ENCODE measurements around the gene NUP62CL. TPM values are rescaled to one million over a fixed set of nuclear protein-coding genes. Genes with fewer than 3 reads are reported as not detected.

The NUP62CL gene
- total RNA-seq, 8 experiments from 2014 or later, result 0.99 to 12.7 (median 3.1) TPM; not detected in 1

DNA sequence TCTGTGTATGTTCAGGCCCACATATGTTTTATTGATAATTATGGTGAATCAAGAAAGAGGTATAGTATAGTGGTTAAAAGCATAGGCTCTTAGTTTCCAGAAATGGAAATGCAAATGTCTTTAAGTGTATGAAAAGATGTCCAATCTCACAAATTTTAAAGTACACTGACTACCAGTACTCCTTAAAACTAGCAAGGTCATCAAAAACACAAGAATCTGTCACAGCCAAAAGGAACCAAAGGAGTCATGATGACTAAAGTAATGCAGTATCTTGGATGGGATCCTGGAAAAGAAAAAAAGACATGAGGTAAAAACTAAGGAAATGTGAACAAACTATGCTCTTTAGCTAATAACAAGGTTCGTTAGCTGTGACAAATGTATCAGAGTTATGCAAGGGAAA is 87.0 kb downstream of the NUP62CL start:
- 27 to 86% (median 58%) methylated on average over 1 of the region's 1 CpG; no CpG with 5 or more reads in 6 of the 10 experiments for WGBS, 10 experiments
- Histone ChIP-seq H3K4me3 (no peak overlapping the region), H3K27ac (no peak overlapping the region), H3K4me1 (replicated peaks in 1 of 2) (peaks cover 0 to 10% of the 10 kb centered on the region in 2 donors)
- in situ Hi-C loops (cut with MboI; ENCODE audit: low pct_unique_long_range_greater_than_20kb in 2 of 9, low sequenced_read_pairs in 9 of 9, unreplicated experiment in 9 of 9), result no loop called here
- ATAC-seq (replicated peaks in 6 of 8), result no peak

DNA sequence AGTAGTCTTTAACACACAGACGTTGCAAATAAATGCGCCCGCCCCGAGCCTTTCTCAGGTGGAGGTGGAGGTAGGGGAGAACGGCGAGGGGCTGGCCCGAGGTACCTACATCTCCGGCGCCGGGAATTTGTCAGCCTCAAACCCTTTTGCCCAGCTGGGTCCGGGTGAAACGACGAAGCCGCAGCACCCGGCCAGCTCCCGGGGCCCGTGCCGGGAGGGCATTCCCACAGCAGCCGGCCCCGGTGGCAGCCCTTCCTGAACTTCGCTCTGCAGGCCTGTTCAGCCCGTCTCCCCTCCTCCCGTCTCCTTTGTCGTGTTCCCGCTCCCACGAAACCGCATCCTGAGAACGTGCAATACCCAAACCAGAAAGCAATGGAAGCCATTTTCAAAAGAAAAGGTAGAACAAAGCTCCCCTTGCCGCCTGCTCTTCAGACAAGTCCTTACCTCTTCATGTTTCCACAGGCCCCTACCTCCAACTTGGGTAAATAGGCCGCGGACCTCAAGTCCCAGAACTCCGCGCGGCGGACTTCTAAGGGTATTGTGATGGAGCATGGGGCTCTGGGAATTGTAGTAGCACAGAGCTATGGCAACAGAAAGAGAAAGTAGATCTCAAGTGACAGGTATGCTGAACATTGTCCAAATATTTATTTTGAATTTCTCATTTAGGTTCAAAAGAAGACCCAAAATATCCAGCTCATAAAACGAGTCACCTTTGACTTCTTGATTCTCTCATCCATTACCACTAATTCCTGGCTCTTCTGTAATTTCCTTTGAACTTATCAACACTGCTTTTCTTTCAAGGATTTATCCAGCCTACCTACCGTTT is 87.7 kb downstream of the NUP62CL start, which contains the start of gene RBM41:
RBM41 (minus strand) TSS at position 501 of the 826 bp plus-strand sequence; CDS start at position 452, 49 bp downstream.
- Histone ChIP-seq H3K4me1 (replicated peaks in 1 of 2) (peaks cover 0 to 10% of the 10 kb centered on the region in 2 donors), H3K27ac (peak within 1 kb of the TSS; percentile 76 to 88), H3K4me3 (peak within 1 kb of the TSS; percentile 50 to 86 (median 66))
- in situ Hi-C loops (cut with MboI; ENCODE audit: low pct_unique_long_range_greater_than_20kb in 2 of 9, low sequenced_read_pairs in 9 of 9, unreplicated experiment in 9 of 9), result no loop called here
- ATAC-seq (replicated peaks in 6 of 8), result peak; percentile 98 to 100 (median 99)
- 0 to 25% (median 17%) methylated on average over 1 to 9 of the region's 37 CpGs; no CpG with 5 or more reads in 6 of the 10 experiments for WGBS, 10 experiments

DNA sequence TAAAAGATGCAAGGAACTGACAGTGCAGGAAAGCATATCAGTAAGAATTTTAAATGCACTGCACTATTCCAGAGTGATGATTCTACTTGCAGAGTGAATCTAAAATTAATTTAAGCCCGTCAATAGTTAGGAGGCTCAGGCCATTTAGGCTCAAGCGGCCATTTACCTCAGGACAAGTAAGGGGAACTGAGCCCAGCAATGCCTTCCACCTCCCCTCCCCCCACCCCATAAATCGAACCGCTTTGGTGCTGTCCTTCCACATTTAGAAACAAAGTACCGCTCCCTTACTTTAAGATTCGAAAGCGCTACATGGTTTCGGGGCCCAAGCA is 88.3 kb downstream of the NUP62CL start:
- in situ Hi-C loops (cut with MboI; ENCODE audit: low pct_unique_long_range_greater_than_20kb in 2 of 9, low sequenced_read_pairs in 9 of 9, unreplicated experiment in 9 of 9), result no loop called here
- 0 to 33% (median 0%) methylated on average over 1 to 4 of the region's 8 CpGs; no CpG with 5 or more reads in 5 of the 10 experiments for WGBS, 10 experiments
- Histone ChIP-seq H3K27ac (peak overlapping the region in 1 of 2 donors; percentile 76), H3K4me1 (replicated peaks in 1 of 2) (peaks cover 0 to 10% of the 10 kb centered on the region in 2 donors), H3K4me3 (peak overlapping the region; percentile 50 to 86 (median 66))
- no peak for ATAC-seq (replicated peaks in 6 of 8)

DNA sequence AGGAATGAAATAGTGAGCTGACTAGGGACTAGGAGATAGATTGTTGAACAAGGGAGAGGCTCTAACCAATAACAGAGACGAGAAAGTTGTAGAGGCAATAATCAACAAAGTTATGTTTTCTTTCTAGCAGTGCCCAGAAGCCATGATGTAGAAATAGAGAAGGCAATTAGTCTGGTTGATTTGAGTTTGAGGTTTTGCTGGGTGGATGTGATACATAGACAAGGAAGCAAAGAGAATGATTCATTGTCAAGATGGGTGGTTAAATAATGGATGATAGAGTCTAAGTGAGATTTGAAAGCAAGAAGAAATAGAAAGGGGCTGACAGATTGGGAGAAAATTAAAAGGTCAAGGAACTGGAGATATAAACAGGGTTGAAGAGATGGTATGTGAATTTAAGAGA is 98.8 kb downstream of the NUP62CL start:
- 25 to 100% (median 45%) methylated on average over 1 of the region's 1 CpG; no CpG with 5 or more reads in 7 of the 10 experiments for WGBS, 10 experiments
- Histone ChIP-seq H3K27ac (no peak overlapping the region), H3K4me1 (replicated peaks in 1 of 2) (no peaks in the 10 kb centered on the region), H3K4me3 (no peak overlapping the region)
- in situ Hi-C loops (cut with MboI; ENCODE audit: low pct_unique_long_range_greater_than_20kb in 2 of 9, low sequenced_read_pairs in 9 of 9, unreplicated experiment in 9 of 9), result no loop called here
- no peak for ATAC-seq (replicated peaks in 6 of 8)

DNA sequence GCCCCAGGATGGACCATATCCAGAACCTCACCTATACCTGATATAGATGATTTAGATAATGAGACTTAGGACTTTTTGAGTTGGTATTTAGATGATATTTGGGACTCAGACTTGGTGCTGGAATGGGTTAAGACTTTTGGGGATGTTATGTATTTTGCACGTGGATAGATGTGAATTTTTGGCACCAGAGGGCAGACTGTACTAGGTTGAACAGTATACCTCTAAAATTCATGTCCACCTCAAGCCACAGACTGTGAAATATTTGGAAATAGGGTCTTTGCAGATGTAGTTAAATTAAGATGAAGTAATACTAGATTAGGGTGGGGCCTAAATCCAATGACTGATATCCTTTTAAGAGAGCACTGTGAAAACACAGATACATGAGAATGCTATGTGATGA is 103.3 kb downstream of the NUP62CL start:
- peak in 2 of 8 experiments; percentile 29 to 35 for ATAC-seq (replicated peaks in 6 of 8)
- Histone ChIP-seq H3K4me3 (no peak overlapping the region), H3K27ac (no peak overlapping the region), H3K4me1 (replicated peaks in 1 of 2) (no peaks in the 10 kb centered on the region)
- in situ Hi-C loops (cut with MboI; ENCODE audit: low pct_unique_long_range_greater_than_20kb in 2 of 9, low sequenced_read_pairs in 9 of 9, unreplicated experiment in 9 of 9), result no loop called here
- WGBS, 10 experiments, result 57 to 80% methylated on average over 1 of the region's 1 CpG; no CpG with 5 or more reads in 8 of the 10 experiments

DNA sequence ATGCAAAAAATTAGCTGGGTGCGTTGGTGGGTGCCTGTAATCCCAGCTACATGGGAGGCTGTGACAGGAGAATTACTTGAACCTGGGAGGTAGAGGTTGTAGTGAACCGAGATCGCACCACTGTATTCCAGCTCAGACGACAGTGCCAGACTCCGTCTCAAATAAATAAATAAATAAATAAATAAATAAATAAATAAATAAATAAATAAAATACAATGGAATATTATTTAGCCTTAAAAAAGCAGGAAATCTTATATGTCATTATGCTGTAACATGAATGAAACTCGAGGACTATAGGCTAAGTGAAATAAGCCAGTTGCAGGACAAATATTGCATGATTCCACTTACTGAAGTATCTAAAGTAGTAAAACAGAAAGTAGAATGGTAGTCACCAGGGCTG is 130.1 kb downstream of the NUP62CL start:
- ATAC-seq (replicated peaks in 6 of 8), result no peak
- in situ Hi-C loops (cut with MboI; ENCODE audit: low pct_unique_long_range_greater_than_20kb in 2 of 9, low sequenced_read_pairs in 9 of 9, unreplicated experiment in 9 of 9), result no loop called here
- no peak overlapping the region for H3K27ac ChIP-seq
- H3K4me3 ChIP-seq, result no peak overlapping the region
- H3K4me1 ChIP-seq (replicated peaks in 1 of 2), result no peaks in the 10 kb centered on the region
- 77 to 100% (median 100%) methylated on average over 1 to 6 of the region's 6 CpGs; no CpG with 5 or more reads in 3 of the 10 experiments for WGBS, 10 experiments

Other genes with a start within 250 kb of the NUP62CL start
- gene MORC4, start 206.2 kb downstream of the NUP62CL start, total RNA-seq, result 10 to 100 TPM in 1 of 8 experiments, 1 to 10 TPM in 7; 4.2 to 16.3 (median 4.9) TPM
- 10 to 100 TPM; 12.5 to 20.2 (median 14.2) TPM for gene RBM41, start 87.6 kb downstream of the NUP62CL start, total RNA-seq
- gene DNAAF6, start 178 bp upstream of the NUP62CL start, total RNA-seq, result 1 to 10 TPM in 1 of 8 experiments, under 1 TPM in 1, not detected in 6; 0.13 to 2.9 TPM
- 1 to 10 TPM in 5 of 8 experiments, under 1 TPM in 2, not detected in 1; 0.05 to 8.4 (median 5.5) TPM for gene FRMPD3, start 243.2 kb upstream of the NUP62CL start, total RNA-seq